Jurkat, Clone E6-1 (cell line): Measurements from ENCODE around the gene AKAP6.
A peak's percentile ranks its signal among the peaks of the same experiment; 100 is the strongest.
"Not testable (repeated sequence)": the region's sequence is repeated elsewhere in the genome, so short reads cannot be mapped to it uniquely, and the experiment has no call there.

ENCODE experiments used
- DNase-seq: peaks from one replicate; pipeline ENCODE4 v3.0.0-alpha.2; 2011; ENCODE audit warnings: low read depth, low spot score
- H3K4me3 ChIP-seq: 2 replicates; pipeline ENCODE4 v1.5.1; 2011; ENCODE audit warnings: mild to moderate bottlenecking, low read length, control low read depth, moderate library complexity

The AKAP6 gene

DNA sequence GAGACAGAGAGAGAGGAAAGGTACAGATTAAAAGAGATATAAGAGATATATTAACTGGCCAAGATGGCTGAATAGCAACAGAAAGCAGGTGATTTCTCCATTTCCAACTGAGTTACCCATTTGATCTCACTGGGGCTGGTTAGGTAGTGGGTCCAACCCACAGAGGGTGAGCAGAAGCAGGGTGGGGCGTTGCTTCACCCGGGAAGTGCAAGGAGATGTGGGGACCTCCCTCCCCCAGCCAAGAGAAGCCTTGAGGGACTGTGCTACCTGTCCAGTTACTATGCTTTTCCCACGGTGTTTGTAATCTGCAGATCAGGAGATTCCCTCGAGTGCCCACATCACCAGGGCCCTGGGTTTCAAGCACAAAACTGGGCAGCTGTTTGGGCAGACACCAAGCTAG lies 131.2 kb downstream of the AKAP6 start:
- H3K4me3 ChIP-seq, result no peak overlapping the region
- no peak for DNase-seq

- not testable (repeated sequence) for DNase-seq
These were observed 133.5 kb downstream of the AKAP6 start for GRCh38 chr14:32462553-32462952.

GRCh38 chr14:32468955-32469354 lies 139.9 kb downstream of the AKAP6 start:
- DNase-seq, result no peak
- H3K4me3 ChIP-seq, result no peak overlapping the region

More at GRCh38 chr14:32462553-32462952, 133.5 kb downstream of the AKAP6 start:
- not testable (repeated sequence) for H3K4me3 ChIP-seq

DNA sequence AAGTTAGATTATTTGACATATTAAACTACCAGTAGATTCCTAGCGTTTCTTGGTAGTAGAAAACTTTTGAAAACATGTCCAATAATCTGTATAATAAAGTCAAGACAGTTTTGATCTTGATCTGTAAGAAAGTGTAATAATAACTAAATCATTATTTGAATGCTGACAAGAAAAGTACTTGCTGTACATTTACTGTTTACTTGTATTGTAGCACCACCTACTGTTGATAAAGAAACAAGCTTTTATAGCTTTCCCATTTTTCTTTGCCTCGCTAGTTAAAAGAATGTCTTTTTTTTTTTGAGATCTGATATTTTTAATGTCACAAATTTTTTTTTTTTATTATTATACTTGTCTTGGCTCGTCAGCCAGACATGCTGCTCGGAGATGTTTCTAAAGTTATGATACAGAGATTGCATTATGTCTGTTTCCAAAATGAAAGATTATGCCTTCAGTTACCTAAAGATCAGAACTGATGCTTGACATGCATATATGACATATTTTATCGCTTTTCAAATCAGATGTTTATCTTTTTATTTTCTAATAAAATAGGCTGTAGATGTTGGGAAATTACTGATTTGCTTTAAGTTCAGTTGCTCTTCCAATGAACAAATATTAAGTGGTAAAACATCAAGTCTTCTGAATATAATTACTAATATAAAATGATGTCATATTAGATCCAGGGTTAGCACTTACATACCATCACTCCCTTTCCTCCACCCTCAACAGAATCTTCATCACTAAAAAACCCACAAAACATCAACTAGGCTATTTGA lies 140.5 kb downstream of the AKAP6 start:
- DNase-seq, result peak; percentile 41

DNA sequence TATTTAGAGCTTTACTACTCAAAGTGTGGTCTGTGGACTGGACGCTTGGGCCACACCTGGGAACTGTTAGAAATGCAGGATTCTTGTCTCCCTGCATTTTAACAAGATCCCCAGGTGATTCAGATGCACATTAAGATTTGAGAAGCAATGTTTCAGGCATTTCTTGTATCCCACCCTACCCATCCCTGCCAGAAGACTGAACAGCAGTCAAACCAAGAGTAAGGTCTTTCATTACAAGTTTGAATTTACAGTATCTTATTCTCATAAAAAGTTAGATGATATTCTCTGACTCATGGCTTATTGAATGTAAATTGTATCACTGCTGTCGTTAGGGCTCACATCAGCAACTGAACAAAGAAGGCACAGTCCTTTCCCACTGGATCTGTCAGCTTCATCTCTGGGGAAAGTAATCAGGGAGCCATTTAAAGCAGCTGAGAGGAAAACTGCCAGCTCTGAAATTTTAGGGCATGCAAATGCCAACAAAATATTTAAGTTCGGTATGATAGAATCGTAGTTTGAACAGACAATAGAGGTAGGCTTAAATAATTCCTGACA lies 141.1 kb downstream of the AKAP6 start:
- no peak overlapping the region for H3K4me3 ChIP-seq
- no peak for DNase-seq

More for the DNA sequence above, 140.5 kb downstream of the AKAP6 start:
- H3K4me3 ChIP-seq, result no peak overlapping the region

DNA sequence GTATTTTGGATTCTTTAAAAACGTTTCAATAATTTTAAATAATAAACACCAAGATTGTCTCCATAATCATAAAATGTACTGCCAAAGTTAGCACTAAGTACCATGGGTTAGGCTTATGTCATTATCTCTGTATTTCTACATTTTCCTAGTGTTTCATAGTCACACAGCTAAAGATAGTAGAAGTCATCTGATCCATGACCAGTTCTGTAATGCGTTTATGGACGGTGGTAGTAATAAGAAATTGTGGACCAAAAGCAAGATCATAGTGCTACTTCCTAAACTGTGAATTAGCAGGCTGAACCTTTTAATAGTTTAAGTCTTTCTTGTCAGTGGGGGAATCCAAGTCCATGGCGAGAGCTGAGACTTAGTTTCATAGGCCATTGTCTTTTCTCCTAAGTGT lies 142.1 kb downstream of the AKAP6 start:
- no peak for DNase-seq

DNA sequence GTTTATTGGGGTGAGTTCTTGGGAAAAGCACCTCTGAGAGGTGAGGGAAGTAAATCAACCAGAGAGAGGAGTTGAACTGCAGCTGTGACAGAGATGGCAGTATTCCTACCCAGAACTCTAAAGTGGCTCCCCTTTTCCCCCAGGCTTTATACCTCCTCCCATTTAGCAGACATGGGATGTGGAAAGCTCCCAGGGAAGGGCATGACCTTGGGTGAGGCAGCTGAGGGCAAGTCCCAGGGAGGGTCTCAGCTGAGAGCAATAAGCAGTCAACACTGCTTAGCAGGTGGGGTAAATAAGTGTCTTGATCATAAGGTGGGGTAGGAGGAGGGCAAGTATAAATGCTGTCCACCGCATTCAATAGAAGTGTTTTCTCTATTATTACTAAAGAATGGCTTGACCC lies 143.0 kb downstream of the AKAP6 start:
- no peak overlapping the region for H3K4me3 ChIP-seq
- no peak for DNase-seq

More for the DNA sequence above, 142.1 kb downstream of the AKAP6 start:
- no peak overlapping the region for H3K4me3 ChIP-seq

- H3K4me3 ChIP-seq, result no peak overlapping the region
- DNase-seq, result no peak
These were observed 143.7 kb downstream of the AKAP6 start for GRCh38 chr14:32472512-32473463.

GRCh38 chr14:32473464-32473855 lies 144.4 kb downstream of the AKAP6 start:
- H3K4me3 ChIP-seq, result no peak overlapping the region
- DNase-seq, result no peak

GRCh38 chr14:32474478-32475195 lies 145.5 kb downstream of the AKAP6 start:
- no peak for DNase-seq
- H3K4me3 ChIP-seq, result no peak overlapping the region

- DNase-seq, result no peak
- no peak overlapping the region for H3K4me3 ChIP-seq
These were observed 147.4 kb downstream of the AKAP6 start for GRCh38 chr14:32476532-32476931.

GRCh38 chr14:32477396-32477795 lies 148.3 kb downstream of the AKAP6 start:
- DNase-seq, result no peak
- no peak overlapping the region for H3K4me3 ChIP-seq

DNA sequence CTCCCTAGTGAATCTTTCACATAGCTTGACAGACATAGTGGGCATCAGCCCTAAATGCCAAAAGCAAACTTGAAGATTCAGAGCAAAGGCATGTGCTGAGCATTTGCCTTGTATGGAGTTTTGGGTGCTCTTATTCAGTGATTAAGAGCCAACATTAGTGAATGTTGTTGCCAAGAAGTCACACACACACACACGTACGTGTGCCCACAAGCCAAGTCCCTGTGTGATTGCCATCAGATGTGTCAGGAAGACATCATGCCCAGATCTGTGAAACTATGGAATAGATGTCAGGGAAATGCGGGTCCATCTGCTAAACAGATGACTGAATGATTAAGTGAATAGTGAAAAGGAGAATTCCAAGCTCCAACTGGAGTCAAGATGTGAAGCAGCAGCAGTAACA lies 149.0 kb downstream of the AKAP6 start:
- no peak overlapping the region for H3K4me3 ChIP-seq
- DNase-seq, result no peak

DNA sequence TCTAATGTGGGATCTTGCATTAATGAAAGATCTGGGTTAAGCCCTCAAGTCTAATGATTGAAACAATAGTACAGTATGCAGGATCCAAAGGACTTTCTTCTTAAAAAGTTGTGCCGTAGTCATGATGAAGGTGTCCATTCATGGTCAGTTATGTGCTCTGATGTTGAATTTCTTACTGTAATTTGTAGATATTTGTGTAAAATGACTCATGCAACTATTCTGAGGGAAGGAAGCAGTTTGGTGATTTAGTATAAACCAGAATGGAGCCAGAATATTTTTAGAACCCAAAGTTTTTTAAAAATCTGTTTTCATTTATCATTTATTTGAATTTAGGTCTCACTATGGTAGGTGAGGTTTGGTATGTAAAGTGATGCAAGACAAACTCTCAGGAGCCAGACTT lies 151.2 kb downstream of the AKAP6 start:
- no peak overlapping the region for H3K4me3 ChIP-seq
- DNase-seq, result no peak

DNA sequence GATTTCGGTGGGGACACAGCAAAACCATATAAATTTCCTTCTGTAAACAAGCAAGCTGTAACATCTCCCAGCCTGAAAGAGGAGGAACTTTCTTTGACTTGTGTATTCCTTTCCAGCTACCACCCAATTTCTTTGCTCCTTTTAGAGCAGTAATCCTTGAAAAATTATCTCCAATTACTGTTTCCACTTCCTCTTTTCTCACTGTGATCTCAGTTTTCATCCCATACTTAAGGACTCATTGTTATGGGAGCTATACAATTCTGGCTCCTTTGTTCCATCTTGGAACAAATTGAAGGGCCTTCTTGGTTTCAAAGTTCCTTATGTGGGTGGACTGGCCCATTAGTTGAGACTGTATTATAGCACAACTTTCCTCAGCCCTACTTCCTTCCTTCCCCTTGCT lies 152.6 kb downstream of the AKAP6 start:
- no peak for DNase-seq
- no peak overlapping the region for H3K4me3 ChIP-seq

DNA sequence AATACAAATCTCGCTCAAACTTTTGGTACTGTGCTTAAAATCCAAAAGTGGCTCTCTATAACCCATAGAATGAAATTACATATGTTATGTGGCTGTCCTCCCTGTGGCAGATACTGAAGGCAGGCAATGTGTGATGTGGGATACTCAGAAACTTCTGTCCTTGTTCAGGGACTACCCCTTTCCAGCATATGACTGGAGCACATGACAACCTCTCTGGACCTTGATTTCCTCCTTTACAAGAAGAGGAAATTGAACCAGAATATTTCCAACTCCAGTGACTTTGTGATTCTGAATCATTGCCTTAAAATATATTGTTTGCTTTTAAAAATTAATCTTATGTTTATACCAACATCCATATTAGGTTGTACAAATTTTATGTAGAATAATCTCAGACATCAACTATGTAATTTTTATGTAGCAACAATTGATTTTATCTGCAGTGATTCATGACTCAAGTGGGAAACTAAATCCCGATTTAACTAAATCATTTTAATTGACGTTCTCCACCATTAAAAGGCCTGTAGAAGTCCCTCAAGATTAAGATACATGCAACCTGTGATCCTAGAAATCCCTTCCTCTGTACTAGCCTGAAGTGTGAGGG lies 162.4 kb downstream of the AKAP6 start:
- no peak for DNase-seq
- H3K4me3 ChIP-seq, result no peak overlapping the region

- H3K4me3 ChIP-seq, result no peak overlapping the region
These were observed 163.4 kb downstream of the AKAP6 start for GRCh38 chr14:32492457-32492856.

GRCh38 chr14:32494609-32495434 lies 165.7 kb downstream of the AKAP6 start:
- H3K4me3 ChIP-seq, result no peak overlapping the region
- DNase-seq, result no peak

More at GRCh38 chr14:32492457-32492856, 163.4 kb downstream of the AKAP6 start:
- no peak for DNase-seq
